Fibroblast of skin of left quadriceps (primary cell): ENCODE data around the gene HAND2.

Source experiments
- DNase-seq, 2 experiments: peaks; one replicate each; pipeline ENCODE4 v3.0.0-alpha.2; 2013; ENCODE audit warnings: low read depth in 2 of 2

HAND2 gene

DNA sequence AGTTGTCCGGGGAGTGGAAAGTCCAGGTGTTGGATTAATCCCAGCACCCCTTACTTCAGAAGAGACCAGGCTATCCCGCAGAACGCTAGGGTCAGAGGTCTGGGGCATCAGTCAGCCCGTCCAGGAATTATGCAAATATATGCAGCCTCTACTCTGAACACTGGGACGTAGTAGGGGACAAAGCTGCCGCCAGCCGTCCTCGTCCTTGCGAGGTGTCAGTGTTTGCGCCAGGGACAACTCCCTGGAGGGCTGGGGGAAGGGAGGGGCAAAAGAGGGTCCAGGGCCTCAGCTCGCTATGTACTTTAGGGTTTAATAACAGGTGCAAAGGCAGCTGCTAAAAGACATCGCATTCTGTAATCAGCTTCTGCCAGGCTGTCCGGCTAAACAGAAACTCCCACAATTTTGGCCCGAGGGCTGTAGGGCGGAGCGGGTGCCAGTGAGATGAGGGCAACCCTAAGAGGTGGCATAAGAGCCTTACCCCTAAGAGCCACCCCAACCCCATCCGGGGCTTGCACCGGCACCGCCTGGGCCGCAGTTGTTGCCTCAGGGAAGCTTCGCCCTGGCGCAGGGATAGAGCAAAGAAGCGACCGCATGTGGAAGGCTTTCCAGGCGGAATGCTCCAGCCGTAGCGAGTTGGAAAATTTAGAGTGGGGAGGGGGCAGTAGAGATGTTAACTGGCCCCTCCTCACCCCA lies 8.4 kb downstream of the HAND2 start:
- no peak for DNase-seq

DNA sequence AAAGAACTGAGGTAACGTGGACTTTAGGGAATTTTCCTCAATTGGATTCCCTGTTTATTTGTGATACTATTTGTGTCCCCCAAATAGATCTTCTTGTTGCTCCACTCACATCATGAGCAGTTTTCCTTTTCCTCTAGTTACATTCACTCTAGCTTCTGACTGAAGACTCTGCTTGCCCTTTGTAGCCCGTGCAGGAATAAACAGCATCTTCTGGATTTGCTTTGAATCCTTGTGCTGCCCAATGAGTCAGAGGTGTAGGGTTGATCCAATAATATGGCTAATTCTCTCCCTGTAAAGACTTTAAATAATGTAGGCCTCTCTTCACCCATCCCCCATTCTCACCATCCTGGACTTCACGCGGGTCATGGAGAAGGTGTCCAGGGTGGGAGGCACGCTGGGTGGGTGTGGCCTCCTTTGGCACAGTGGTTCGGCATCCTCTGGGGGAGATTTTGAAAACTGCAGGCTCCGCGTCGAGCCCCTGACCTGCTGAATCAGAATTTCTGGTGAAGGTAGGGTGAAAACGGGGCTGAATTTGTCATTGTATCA lies 9.0 kb downstream of the HAND2 start:
- no peak for DNase-seq

DNA sequence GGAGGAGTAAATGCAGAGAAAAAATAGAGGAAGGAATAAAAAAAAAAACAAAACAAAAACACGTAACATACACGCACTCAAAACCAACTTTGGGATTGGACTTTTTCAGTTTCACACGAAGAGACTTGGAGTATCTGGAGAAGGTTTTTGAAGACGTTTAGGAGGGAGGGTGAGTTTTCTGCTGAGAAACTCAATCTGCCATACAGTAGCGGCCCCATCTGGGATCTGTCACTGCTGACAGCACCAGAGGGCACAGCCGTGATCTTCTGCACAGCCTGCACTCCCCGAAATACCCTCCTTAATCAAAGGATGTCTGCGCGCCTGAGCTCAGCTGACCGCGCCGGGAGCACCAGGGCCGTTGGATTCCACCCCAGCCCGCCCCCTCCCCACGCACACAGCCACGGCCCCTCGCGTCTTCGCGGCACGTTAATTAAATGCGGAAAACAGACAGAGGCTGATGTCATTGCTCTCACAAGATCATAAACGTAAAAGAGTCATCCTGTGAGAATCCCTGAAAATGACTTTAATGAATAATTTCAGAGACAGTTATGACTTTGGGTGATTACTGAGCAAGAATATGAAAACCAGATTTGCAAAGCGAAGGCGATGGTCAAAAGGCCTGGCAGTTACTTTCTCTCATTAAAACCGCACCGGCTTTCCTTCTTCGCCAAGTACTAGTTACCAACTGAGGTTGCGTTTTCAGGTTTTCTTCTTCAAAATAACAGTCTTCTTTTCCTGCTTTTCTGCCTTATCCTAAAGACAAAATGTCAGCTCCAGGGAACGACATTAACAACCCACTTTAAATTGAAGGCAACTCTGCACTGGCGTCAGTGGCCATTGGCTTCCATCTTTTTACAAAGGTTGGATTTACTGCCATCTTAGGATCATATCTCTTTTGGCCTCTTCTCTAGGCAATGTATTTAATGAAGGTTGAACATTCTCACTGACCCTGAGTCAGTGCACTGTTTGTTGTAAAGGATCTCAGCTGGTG lies 10.6 kb downstream of the HAND2 start:
- DNase-seq, result no peak

DNA sequence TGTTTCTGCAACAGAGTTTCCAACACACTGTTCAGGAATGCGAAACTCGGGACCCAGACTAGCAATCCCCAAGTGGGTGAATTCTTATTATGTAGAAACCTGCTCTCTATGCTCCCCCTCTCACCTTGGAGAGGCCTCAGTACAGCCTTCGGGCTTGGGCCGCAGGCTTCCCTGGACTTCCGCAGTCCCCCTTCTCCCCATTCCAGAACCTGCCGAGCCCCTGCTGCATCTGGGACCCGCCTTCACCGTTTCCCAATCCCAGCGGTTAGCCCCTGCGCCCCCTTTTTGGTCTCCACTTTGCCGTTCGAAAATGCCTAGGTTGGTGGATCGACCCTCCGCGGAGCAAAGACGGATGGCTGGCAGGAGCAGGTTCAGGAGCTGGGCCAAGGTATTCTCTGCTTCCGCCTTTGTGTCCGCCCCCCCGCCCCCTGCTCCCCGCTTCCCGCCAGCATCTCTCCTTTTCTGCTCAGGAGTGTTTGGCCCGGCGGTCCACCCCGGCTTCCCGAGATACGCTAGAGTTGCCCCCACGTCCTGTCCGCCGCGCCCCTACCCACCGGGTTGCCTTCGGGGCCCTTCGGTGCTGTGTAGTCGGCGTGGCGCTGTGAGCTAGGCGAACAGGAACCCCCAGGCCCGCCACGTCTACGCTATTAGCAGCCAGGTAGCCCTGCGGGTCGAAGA lies 11.5 kb downstream of the HAND2 start:
- DNase-seq, result peak in 1 of 2 experiments; percentile 10

DNA sequence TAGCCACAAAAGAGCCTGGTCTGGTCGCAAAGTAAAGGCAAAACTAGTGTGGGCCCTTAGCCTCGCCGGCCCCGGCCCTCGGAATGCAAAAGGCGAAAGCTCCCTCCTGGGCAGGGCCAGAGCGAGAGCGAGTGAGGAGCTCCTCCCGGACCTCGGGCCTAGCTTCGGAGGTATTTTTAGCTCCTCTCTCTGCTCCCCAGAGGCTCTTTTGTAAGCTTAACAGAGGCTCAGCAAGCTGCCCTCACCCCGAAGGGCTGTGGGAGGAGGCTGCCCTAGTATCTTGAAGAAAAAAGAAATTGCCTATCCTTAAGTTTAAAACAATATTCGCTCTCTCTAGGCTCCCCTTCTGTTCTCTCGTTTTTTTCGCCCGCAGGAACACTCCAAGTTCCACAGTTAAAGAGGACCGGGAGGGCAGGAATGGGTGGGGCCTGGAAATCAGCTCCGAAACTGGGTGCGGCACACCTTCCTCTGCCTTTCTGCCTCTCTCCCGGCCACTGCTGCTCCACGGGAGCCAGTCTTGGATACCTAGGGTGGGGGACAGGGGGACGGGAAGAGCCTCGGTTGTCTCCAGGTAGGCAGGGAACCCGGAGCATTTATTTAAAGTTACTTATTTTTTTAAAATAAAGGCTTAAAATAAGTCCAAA lies 12.1 kb downstream of the HAND2 start:
- no peak for DNase-seq

DNA sequence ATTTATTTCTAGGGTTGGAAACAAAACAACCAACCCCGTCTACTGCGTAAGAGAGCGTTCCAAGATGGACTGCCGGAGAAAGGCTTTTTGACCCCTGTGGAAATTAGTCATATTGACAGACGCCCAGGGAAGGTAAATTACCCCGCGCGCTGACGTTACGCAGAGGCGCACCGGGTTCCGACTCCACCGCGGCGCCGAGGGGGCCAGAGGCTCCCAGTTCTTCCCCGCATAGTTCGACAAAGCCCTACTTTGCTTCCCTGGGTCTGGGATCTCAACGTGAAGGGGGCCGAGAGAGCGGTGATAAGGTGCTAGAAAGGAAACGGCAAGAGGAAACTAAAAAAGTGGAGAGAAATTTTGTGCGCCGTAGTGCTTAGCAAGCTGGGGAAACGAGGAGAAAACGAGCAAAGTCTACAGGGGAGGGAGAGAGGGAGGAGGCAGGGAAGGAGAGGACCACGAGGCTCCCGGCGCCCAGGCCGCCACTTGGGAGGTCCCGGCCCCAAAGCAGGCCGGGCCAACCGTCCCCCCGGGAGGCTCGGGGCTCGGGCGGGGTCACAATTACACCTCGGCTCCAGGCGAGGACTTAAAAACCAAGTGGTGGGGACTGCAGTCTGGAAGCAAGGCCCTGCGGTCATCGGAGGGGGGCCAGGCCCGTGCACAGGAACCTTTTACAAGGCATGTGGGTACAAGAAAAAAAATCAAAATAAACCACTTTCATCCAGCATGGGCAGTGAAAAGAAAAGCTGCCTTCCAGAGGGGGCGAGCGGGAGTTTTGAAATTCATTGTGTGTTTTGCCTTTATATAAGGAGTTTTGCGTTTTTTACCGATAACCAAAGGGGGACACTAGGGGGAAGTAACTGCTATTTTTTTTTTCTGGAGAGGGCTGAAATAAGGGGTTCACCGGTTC lies 13.2 kb downstream of the HAND2 start:
- DNase-seq, result no peak

DNA sequence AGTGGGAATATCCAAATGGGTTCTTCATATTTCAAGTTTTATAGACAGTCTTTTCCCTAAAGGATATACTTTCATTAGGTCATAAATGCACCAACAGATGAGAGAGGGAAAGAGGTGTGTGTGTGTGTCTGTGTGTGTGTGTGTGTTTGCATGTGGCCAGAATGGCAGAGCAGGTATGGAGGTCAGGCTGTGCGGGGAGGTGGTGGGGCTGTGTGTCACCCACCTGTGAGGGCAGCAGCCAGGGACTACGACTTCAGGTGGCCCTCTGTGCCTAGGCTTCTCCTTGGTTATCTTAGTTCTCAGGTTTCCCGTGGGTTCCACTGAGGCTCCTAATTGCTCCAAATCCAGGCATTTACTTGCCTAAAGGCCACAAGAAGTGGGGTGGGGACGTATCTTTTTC lies 14.6 kb downstream of the HAND2 start:
- no peak for DNase-seq

DNA sequence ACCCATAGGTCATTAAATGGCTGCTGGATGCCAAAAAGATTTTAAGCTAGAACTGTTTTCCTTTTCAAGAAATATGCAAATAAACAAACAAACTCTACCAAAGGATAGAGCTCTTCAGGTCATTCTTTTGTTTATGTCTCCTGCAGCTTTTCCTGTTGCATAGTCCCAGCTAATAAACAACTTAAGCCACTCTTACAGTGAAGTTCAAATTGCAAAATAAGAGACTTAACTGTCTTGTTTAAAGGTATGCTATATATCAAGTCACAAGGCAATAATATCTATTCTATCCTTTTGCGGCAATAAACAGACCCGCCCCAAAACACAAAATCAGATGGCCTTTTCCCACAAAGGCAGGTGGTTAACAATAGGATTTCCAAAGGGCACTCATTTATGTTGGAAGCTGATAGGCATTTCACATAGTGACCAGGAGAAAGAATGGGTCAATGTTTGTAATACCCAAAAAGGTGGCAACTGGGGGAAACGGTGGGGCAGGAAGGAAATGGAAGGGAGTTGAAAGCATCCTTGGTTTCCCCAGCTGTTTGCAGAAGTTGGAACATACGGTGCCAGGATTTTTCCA lies 15.3 kb downstream of the HAND2 start:
- DNase-seq, result no peak

DNA sequence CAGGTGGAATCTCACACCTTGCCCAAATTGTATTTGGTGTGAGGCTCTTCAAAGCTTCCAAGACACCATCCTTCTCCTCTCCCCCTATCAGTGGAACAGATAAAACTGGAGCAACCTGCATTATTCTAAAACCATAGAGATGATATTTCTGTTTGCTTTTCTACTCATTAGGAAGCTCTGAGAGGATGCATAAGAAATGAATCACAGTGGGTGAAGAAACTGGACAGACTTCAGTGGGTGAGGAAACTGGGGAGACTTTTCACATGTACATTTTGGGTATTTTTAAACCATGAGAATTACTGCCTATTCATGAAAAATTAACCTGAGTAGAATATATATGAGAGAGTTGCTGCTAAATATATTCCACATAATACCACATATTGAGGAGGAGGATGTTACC lies 16.4 kb downstream of the HAND2 start:
- DNase-seq, result no peak

DNA sequence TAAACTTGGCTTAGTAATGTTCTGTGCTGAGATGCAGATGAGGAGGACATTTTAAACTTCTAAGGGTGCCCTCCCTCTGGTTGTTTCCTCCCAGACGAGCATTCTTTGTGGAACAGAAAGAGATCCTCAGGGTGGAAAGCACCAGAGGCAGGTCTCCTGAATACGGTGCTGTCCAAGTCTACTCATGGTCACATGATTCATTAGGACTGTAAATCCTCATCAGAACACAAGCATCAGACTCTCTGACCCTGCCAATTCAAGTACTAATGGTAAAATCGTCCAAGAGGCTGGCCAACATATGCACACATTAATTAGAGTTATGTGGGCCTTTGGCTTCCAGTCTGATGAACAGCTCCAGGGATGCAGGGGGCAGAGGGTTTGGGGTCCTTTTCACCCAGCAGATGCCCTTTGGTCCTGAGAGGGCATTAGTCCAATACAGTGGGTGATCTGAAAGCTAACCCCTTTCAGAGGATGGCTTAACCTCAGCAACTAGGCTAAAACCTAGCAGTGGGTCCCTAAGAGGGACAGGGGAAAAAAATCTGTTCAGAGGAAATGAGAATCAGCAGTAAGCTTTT lies 18.2 kb downstream of the HAND2 start:
- DNase-seq, result no peak

DNA sequence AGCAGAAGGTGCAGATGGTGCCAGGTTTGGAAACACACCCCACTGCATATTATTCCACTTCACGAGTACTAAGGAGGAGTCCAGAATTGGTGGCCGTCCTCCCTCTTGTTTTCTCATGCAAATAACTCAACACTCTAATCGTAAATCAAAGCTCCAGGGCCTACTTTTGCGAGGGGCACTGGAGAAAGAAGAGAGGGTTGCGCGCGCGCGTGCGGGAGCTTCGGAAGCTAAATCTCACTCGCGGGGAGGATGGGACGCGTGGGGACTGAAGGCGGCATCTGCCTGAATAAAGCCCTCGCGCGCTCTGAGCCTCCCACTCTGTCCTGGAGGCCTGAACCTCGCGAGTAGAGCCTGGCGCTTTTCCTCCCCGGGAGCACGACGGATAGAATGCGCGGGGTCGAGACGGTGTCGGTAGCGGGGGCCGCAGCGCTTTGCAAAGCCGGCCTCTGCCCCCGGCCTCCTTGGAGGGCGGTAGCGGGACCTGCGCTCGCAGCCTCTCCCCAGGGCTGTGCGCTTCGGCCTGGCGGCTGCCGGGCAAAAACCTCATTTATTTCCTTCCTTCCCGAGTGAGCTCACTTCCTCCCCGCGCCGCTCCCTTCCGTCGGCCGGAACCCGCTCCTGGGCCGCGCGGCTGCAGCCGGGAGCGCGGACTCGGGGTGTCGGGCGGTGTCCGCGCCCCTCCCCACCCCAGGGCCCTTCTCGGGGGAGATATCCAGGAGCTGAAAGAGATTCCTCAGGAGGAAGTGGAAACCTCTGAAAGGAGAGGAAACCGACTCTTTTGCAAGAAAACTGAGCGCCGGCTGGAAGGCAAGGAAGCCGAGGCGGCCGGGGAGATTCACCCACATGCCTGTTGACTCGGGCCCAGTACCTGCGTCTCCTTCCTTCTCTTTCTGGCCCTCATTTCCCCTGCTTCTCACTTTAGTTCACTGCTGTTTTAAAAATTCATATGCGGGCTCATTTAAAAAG lies 20.7 kb downstream of the HAND2 start:
- DNase-seq, result no peak

DNA sequence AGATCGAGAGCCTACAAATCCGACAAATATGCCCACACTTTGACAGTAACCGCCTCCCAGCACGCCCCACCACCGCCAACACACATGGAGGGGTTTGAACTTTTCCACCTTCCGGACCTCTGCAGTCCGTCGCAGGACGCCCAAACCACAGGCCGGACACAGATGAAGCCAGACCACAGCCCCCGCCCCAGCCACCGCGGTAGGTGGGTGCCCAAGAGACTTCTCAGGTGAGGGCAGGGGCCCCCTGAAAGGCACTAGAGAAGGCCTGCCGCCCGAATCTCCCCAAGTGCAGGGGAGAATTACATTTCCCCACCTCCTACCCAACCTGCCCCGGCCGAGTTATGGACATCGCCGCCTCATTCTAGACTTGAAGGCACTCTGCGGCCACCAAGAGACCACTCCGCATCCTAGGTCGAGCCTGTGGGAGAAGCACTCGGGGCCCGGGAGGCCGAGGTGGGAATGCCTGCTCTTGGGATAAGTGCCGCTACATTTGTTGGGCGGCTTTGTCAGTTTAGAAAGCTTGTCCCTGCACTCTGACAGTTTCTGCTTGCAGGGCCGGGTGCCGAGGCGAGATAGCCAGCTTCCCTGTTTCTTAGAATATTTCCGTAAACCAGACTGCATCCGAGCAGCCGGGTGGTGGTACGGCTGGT lies 21.5 kb downstream of the HAND2 start:
- no peak for DNase-seq

DNA sequence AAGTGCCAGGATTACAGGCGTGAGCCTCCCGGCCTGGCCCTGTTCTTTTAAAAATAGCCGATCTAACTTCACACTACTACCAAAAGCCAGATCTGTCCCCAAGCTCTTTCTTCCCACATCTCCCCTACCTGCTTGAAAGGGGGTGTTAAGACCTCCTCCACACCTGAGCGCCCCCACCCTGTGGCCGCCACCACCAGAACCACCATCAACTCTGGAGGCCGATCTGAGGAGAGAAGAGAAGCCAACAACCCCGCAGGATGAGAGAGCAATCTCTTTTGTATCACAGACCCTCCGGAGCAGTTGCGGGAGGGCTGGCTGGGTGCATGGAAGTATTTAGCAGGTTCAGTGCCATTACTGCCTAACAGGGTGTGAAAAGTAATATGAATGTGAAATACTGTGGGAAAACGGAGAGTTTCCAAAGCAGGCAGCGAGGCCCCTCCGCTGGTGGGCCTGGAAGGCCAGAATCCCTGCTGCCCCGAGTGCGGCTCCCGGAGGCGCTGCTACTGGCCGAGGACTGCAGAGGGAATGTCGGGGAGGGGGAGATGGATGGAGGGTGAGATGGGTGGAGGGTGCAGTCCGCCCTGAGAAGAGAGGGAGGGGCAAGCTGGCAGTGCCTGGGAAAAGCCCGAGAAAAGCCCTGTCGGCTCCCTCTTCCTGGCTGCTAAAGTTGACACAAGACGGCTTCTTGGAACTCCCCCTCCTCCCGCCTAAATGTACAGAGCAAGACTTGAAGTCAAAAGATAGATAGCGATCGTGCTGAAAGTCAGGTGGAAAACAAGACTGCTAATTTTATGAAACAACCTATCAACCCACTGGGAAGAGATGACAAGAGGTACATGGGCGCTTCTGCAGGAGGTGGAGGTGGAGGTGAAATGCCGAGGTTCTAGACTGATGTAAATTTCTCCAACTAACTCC lies 22.3 kb downstream of the HAND2 start:
- DNase-seq, result no peak

DNA sequence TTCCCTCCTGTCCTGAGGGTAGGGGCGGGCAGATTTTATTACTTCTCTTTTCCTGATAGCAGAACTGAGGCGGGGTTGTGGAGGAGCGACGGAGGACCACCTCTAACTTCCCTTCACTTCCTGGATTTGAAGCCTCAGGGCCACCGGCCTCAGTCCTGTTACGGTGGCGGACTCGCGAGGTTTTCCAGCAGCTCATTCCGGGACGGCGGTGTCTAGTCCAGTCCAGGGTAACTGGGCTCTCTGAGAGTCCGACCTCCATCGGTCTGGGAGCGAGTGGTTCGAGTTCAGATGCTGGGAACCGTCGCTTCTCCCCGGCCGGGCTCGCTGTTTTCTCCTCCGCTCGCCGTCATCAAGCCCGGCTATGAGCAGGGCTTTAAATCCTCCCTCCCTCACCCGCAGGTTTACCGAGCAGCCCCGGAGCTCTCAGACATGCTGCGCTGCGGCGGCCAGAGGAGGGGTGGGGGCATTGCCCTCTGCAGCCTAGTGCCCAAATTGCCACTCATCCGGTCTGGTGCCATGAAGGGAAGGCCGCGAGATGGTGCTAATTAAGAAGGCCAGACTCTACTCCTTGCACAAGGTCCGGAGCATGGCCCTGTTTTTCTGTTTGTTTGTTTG lies 23.3 kb downstream of the HAND2 start:
- DNase-seq, result no peak

DNA sequence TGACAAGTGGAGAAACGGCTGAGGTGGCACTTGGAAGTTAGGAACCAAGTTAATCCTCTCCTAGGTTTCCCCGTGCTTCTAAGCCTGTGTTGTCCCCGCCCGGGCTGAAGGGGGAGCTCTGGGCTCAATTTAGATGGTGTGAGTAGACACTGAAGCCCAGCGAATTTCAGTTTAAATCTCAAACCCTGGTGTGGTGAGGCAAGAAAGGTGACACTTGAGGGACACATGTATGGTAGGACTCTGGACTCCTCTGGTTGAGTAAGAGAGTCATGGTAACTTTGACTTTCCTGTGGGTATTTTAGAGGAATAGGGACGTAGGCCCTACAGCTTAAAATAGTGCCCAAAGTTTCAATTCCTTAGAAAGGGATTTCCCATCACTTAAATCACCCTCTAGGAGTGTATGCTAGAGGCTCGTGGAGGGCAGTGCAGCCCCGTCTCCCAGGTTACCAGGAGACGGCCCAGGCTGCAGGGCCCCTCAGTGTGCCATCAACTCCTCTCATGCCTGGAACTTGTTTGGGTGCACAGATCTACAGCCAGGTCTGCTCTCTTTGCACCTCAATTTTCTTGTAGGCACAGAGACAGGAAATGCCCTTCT lies 24.0 kb downstream of the HAND2 start:
- no peak for DNase-seq

DNA sequence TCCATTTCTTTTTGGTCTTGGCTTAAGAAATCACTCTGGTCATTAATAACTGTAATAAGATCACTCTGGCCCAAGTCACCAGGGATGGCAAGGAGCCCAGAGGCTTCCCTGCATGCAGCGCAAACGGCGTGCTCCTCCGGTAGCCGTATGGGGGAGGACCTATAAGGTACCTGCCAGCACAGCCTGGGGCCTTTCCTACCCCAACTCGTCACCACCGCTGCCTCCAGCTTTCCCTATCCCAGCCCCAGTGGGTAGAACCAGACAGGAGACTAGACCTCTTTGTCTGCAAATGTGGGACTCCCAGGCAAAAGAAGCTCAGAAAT lies 25.9 kb downstream of the HAND2 start:
- no peak for DNase-seq
